ENCODE results near the gene POLR3A.

Gene POLR3A

GRCh38 chr10:77979221-77979620, 50.1 kb downstream of the POLR3A start:
- H3K4me3 ChIP-seq (ENCODE audit: low read depth, low read length): no peak overlapping the region
- DNase-seq (ENCODE audit: low read depth): no peak
- no peak for TF ChIP-seq CTCF (IDR thresholded peaks at IDR 0.05; ENCODE audit: control insufficient read depth, extremely low read depth, insufficient read depth)

GRCh38 chr10:77978360-77978759, 51.0 kb downstream of the POLR3A start:
- no peak for DNase-seq (ENCODE audit: low read depth)
- no peak overlapping the region for H3K4me3 ChIP-seq (ENCODE audit: low read depth, low read length)
- TF ChIP-seq CTCF (IDR thresholded peaks at IDR 0.05; ENCODE audit: control insufficient read depth, extremely low read depth, insufficient read depth): no peak

- no peak for TF ChIP-seq CTCF (IDR thresholded peaks at IDR 0.05; ENCODE audit: control insufficient read depth, extremely low read depth, insufficient read depth)
- no peak for DNase-seq (ENCODE audit: low read depth)
- H3K4me3 ChIP-seq (ENCODE audit: low read depth, low read length): no peak overlapping the region
These were observed 51.4 kb downstream of the POLR3A start for GRCh38 chr10:77977934-77978333.

- no peak for DNase-seq (ENCODE audit: low read depth)
- TF ChIP-seq CTCF (IDR thresholded peaks at IDR 0.05; ENCODE audit: control insufficient read depth, extremely low read depth, insufficient read depth): no peak
- H3K4me3 ChIP-seq (ENCODE audit: low read depth, low read length): no peak overlapping the region
These were observed 52.3 kb downstream of the POLR3A start for GRCh38 chr10:77977016-77977415.

- no peak for TF ChIP-seq CTCF (IDR thresholded peaks at IDR 0.05; ENCODE audit: control insufficient read depth, extremely low read depth, insufficient read depth)
- no peak for DNase-seq (ENCODE audit: low read depth)
- H3K4me3 ChIP-seq (ENCODE audit: low read depth, low read length): no peak overlapping the region
These were observed 54.1 kb downstream of the POLR3A start for GRCh38 chr10:77975086-77975666.

- peak; percentile 31 for DNase-seq (ENCODE audit: low read depth)
- H3K4me3 ChIP-seq (ENCODE audit: low read depth, low read length): no peak overlapping the region
- peak; percentile 69 for TF ChIP-seq CTCF (IDR thresholded peaks at IDR 0.05; ENCODE audit: control insufficient read depth, extremely low read depth, insufficient read depth)
These were observed 54.8 kb downstream of the POLR3A start for GRCh38 chr10:77974396-77975074.

GRCh38 chr10:77973276-77973675, 56.0 kb downstream of the POLR3A start:
- no peak overlapping the region for H3K4me3 ChIP-seq (ENCODE audit: low read depth, low read length)
- no peak for DNase-seq (ENCODE audit: low read depth)
- no peak for TF ChIP-seq CTCF (IDR thresholded peaks at IDR 0.05; ENCODE audit: control insufficient read depth, extremely low read depth, insufficient read depth)
